HepG2 (cell line): ENCODE results near the gene KIAA2012.

Experiments used
- EZH2 ChIP-seq: conservative IDR thresholded peaks from 2 replicates; pipeline ENCODE4 v1.6.1; 2012; ENCODE audit warnings: mild to moderate bottlenecking, low read depth, low read length, moderate library complexity
- FOXK1 ChIP-seq: sonication (generic); formaldehyde crosslinking; IDR thresholded peaks from 2 replicates; pipeline ENCODE4 v1.4.0; 2020; ENCODE audit warnings: low read depth, missing genetic modification reagents, borderline replicate concordance
- POLR2A ChIP-seq, 2 experiments: IDR thresholded peaks; 2 replicates each; pipeline ENCODE4 v1.6.1; 2011; ENCODE audit warnings: low read depth in 2 of 2, low read length in 2 of 2, mild to moderate bottlenecking in 1 of 2, moderate library complexity in 1 of 2; ENCODE audit not compliant: insufficient read depth in 1 of 2
- YY1 ChIP-seq: IDR thresholded peaks from 2 replicates; pipeline ENCODE4 v1.6.1; 2011; ENCODE audit warnings: low read length, low read depth, moderate library complexity, mild to moderate bottlenecking; ENCODE audit not compliant: insufficient read depth, insufficient replicate concordance
- TF ChIP-seq, protein P1 (sequence below): sonication (generic); formaldehyde crosslinking; IDR thresholded peaks from 2 replicates; pipeline ENCODE4 v1.4.0; 2020; ENCODE audit warnings: mild to moderate bottlenecking, missing genetic modification reagents

DNA sequence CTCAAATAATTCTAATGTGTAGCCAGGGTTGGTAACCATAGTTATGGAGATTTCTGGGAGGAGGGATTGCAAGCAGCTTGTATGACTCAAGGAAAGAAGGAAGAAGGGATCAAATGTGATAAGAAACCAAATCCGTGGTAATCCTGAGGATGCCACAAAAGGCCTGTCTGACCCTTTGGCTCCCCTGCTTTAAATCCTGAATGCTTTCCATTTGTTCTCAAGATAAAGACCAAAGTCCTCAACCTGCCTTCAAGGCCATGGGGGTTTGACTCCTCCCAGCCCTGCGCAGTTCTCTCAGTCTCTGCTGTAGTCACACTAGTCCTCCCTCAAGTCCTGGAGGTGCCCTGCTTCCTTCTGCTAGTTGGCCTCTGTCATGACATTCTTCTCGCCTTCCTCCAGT, 91.4 kb downstream of the KIAA2012 start:
- TF ChIP-seq FOXK1 (no peak), EZH2 (no peak), POLR2A (IDR thresholded peaks at IDR 0.05; ENCODE audit: insufficient read depth in 1 of 2, low read depth in 2 of 2, low read length in 2 of 2) (no peak), YY1 (no peak)
- TF ChIP-seq, protein P1, sequence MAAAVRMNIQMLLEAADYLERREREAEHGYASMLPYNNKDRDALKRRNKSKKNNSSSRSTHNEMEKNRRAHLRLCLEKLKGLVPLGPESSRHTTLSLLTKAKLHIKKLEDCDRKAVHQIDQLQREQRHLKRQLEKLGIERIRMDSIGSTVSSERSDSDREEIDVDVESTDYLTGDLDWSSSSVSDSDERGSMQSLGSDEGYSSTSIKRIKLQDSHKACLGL (CRISPR knock-in tag), result no peak
